ENCODE results near the gene PIEZO1.
"Not testable (repeated sequence)": the region's sequence is repeated elsewhere in the genome, so short reads cannot be mapped to it uniquely, and the experiment has no call there.

Gene PIEZO1

DNA sequence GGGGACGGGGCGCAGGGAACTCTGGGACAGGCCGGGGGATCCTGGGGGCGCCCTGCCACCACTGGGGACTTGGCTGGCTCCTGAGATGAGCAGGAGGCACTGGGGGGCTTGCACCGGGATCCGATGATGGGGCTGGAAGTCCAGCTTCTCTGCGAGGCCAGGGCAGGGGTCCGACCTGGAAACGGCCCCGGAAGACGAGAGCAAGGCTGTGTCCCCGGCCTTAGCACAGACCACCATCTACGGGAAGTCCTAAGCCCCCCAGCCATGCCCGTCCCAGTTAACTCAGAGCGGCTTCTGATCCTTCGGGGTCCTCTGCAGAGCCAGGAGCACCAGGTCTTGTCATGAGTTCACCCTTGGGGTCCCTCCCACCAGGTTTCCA is 19.1 kb upstream of the PIEZO1 start:
- no peak for DNase-seq

DNA sequence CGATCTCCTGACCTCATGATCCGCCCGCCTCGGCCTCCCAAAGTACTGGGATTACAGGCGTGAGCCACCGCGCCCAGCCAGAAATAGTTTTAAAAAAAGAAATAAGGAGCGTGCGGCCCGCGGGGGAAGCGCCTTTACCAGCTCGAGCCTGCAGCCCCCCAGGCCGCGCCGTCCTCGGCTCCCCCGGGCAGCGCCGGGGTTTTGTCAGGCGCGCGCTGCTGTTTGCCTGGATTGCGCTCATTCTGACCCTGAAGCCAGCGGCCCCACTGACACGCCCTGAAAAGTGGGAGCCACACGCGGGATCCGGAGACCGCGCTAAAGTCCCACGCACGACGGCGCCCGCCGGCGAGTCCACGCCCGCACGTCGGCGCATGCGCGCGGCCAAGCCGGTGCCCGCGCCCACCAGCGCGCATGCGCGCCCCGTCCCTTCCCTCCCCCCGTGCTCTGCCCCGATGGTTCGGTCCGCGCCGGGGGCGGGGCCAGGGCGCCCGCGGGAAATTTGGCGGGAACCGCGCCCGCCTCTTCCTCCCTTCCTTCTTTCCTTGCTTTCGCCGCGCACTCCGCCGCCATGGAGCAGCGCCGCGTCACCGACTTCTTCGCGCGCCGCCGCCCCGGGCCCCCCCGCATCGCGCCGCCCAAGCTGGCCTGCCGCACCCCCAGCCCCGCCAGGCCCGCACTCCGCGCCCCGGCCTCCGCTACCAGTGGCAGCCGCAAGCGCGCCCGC is 18.4 kb upstream of the PIEZO1 start, which contains the start of gene CDT1:
TSS of gene CDT1 (plus strand) at position 526 of the 724 bp plus-strand sequence. CDS start at position 569, 43 bp downstream.
- peak; percentile 72 to 86 (median 78) for DNase-seq

DNA sequence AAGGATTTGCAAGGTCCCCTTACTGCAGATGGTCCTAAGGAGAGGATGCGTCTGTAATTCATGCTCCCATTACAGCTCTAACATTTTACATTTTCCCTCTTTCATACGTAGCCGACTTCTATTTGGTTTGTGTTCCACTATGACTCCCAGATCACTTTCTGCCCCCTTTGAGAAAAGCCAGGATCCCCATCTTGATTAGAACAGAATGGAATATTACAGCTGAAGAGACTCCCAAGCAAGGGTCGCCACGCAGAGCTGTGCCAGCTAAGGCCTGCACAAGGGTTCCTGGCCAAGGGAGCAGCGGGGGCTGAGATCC is 15.2 kb upstream of the PIEZO1 start:
- DNase-seq: no peak

DNA sequence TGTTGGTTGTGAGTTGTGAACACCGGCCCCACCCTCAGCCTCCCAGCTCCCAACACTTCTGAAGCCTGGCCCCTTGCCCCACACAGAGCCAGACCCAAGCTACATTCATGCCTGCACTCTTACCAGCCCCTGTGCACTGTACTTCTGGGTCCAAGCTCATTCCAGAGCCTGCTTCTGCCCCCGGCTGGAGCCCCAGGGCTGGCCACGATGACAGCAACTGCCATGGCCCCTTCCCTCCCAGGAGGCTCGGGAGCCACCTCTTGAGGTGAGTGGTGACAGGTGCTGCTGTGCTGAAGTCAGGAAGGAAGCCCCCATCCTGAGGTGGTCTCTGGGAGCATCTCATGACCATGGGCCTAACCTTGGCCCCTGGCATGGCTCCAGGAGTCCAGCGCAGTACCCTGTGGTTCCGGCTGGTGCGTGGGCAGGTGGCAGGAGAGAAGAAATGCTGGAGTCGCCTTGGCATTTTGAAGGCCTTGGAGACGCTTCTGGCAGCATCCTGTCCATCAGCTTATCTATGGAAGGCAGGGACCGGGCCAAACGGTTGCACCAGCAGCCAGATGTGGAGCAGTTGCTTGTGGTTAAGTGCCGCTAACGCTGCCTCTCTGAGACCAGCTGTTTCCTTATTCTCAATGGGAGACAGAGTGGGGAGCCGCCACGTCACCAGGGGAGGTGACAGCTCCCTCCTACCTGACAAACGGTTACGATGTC is 14.7 kb upstream of the PIEZO1 start:
- no peak for DNase-seq

DNA sequence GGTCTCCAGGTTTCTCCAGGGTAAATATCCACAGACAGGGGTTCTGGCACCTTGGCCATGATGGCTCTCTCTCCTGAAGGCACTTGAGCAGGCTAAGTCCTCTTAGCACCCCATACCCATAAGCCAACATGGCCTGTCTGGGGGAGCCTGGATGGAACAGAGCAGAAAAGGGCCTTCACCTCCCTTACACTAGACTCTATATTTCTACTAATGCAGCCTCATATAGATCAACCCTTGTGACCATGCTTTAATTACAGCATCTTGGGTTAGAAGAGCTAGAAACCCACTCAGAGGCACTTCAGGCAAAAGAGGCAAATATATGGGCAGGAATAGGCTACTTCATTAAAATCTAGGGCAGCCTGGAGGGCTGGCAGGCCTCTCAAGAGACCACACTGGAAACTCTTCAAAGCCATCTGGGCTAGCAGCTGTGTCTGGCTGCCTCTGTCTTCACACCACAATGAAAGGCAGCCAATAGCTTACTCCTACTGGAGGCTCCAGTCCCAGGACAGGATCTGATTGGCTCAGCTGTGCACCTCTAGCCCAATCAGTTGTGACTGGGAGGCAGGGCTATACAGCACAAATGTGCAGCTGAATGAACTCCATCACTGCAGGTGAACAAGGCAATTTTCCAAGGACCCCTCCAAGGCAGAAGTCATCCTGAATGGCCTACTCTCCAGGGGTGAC is 13.9 kb upstream of the PIEZO1 start:
- no peak for DNase-seq

DNA sequence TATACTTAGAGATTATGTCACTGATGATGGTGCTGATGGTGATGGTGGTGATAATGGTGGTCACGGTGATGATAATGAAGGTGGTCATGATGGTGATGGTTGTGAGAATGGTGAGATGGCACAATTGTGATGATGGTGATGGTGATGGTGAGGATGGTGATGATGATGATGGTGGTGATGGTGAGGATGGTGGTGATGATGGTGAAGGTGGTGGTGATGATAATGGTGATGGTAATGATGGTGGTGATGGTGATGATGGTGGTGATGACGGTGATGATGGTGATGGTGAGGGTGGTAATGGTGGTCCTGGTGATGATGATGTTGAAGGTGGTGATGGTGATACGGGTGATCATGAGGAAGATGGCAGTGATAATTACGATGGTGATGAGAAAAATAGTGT is 13.1 kb upstream of the PIEZO1 start:
- no peak for DNase-seq

DNA sequence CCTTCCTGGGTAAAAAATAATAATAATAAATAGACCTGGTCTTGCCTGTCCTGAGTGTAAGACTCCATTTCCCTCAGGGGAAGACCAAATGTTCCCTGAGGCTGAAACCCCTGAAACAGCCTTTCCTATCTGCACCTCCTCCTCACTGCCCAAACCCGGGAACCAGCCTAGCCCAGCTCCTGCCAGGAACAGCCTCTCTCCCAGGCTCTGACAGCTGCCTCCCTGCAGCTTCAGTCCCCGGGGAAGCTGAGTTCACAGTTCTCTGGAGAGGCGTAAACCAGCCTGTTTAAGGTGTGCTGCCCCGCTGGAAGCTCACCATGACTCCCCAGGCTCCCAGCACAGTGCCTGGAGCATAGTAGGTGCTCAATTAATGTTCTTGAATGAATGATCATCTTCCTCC is 11.3 kb upstream of the PIEZO1 start:
- no peak for DNase-seq

DNA sequence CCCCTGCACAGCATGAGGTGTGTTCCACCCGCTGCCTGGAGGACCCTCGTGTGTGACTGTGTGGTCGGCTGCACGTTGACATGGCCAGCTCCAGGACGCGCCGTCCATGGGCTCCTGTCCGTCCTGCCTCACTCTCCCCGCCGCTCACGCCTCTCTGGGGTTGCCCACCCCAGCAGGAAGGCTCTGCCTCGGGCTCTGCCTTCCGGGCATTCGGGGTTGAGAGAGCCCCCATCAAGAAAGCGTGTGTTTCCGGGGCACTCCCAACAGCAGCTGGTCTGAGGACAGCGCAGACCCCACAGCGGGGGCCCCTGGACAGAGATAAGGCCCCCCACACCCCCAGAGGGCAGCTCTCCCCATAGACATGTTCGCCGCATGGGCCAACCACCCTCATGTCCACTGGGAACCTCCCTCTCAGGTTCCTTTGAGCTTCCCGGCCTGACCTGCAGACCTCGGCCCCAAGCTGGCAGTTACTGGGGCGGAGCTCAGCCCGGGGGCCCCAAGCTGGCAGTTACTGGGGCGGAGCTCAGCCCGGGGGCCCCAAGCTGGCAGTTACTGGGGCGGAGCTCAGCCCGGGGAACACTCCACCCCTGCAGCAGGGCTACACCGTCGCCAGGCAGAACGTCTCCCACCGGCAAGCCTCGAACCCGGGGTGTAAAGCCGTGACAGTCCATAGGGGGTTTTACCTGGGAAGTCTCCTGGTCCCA is 8.4 kb upstream of the PIEZO1 start:
- no peak for DNase-seq

DNA sequence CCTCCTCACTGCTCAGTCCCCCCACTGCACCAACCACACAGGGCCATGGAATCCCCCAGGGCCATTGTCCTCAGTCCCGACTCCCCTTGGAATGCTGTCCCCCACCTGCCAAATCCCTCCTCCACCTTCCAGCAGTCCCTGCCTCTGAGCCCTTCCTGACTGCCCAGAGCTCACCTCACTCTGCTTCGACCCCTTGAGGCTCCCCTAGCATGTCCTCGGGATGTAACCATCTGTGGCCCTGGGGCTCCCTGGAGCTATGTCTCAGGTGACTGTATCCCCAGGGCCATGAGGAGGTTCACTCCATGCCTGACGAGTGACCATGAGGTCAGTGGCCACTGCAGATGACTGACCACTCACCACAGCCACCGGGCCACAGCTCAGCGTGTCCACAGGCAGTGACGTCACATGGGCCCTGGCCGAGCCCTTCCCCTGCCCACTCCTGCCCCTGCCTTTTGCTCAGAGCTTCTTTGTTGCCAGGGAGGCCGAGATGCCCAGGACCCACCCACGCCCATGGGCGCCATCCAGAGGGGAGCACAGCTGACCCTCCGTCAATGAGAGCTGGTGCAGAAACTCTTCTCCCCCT is 7.7 kb upstream of the PIEZO1 start:
- no peak for DNase-seq

DNA sequence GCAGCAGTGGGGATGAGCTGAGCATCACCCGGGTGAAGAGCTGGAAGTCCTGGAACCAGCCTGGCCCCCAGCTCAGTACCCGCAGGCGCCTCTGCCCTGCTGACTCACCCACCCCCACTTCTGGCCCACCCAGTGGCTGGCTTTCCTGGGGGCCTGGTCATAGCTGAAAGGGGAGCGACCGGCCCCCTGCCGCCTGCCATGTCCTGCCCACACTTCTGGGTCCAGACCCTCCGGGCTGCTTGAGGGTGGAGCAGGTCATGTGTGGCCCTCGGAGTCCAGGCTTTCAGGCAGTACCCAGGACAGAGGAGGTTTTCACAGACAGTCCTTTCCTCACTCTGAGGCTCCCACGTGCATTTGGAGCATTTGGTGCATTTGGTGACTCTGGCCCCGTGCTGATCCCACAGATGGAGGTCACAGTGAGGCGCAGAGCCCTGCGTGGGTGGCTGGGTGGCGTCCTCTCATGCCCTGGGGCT is 7.1 kb upstream of the PIEZO1 start:
- DNase-seq: no peak

DNA sequence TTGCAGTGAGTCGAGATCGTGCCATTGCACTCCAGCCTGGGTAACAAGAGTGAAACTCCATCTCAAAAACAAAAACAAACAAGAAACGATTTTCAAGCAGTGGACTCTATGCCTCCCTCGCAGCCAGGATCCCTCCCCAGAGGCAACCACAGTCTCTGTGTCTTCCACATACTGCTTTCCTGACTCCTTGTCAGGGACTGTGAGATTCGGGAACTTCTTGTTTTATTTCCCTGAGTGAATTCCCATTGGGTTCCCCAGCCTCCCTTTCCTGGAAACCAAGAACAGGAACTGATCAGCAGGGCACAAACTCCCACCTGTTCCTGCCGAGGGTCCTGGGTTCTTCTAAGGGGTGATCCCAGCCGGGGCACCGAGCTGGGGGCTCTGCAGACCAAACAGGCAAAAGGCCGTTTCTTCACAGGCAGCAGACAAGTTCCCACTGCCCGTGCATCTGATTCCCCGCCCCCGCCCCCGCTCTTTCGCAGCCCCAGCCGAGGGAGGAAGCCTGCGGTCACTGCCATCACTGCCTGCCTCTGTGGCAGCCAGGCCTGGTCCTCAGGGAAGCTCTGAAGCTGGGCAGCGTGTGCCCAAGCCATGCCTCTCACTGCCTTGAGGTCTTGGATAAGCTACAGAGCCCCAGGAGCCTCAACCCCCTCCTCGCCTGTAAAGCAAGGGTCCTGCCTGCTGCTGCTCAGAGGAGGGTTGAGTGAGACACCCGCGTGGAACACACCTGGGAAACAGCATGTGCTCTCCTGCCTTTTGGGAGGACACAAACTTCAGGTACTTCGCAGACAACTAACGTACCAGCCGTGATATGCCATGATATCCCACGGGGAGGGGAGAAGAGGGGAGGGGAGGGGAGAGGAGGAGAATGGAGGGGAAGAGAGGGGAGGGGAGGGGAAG is 5.5 kb upstream of the PIEZO1 start:
- peak in 3 of 5 experiments; percentile 51 to 88 (median 56) for DNase-seq

DNA sequence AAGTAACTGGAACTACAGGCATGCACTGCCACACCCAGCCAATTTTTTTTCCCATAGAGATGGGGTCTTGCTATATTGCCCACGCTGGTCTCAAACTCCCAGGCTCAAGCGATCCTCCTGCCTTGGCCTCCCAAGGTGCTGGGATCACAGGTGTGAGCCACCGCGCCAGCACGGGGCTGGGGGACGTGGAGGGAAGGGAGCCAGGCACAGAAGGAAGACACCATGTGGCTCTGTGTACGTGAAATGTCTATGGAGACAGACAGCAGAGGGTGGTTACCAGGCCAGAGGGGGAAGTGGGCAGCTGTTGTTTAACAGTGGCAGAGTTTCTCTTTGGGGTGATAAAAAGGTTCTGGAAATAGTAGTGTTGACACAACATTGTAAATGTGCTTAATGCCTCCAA is 4.6 kb upstream of the PIEZO1 start:
- DNase-seq: no peak

DNA sequence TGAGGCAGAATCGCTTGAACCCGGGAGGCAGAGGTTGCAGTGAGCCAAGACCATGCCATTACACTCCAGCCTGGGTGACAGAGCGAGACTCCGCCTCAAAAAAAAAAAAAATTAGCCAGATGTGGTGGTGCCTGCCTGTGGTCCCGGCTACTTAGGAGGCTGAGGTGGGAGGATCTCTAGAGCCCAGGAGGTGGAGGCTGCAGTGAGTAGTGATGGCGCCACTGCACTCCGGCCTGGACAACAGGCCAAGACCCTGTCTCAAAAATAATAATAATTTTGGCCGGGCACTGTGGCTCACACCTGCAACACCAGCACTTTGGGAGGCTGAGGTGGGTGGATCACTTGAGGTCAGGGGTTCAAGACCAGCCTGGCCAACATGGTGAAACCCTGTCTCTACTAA is 3.7 kb upstream of the PIEZO1 start:
- not testable (repeated sequence) for DNase-seq

DNA sequence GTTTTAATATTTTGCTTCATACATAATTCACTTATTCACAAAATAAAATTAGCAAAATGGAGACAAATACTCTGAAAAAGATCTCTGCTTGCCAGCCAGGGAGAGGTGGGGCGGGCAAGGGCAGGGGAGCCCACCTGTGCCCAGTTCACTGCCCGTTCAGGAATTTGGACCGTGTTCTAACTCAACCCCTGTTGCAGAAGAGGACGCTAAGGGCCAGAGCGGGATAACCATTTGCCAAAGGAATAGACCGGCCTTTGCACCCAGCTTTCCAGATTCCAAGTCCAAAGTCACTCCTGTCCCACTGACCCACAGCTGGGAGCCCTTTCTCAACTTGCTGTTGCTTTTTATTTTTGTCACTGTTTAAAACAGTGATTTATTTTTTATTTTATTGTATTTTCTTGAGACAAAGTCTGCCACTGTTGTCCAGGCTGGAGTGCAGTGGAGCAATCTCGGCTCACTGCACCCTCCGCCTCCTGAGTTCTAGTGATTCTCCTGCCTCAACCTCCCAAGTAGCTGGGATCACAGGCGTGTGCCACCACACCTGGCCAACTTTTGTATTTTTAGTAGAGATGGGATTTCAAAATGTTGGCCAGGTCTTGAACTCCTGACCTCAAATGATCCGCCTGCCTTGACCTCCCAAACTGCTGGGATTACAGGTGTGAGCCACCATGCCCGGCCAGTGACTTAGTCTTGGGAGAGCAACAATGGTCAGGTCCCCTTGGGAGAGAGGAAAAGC is 2.7 kb upstream of the PIEZO1 start:
- no peak for DNase-seq

DNA sequence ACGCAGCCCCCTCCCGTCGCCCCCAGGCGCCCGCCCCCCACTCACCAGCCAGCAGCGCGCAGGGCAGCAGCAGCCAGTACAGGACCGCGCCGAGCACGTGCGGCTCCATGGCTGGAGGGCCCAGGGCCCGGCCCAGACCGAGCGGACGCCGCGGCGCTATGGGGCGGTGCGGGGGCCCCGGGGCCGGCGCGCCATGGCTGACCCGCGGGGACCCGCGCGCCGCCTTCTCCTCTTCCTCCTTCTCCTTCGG is 239 bp downstream of the PIEZO1 start:
- DNase-seq: no peak

DNA sequence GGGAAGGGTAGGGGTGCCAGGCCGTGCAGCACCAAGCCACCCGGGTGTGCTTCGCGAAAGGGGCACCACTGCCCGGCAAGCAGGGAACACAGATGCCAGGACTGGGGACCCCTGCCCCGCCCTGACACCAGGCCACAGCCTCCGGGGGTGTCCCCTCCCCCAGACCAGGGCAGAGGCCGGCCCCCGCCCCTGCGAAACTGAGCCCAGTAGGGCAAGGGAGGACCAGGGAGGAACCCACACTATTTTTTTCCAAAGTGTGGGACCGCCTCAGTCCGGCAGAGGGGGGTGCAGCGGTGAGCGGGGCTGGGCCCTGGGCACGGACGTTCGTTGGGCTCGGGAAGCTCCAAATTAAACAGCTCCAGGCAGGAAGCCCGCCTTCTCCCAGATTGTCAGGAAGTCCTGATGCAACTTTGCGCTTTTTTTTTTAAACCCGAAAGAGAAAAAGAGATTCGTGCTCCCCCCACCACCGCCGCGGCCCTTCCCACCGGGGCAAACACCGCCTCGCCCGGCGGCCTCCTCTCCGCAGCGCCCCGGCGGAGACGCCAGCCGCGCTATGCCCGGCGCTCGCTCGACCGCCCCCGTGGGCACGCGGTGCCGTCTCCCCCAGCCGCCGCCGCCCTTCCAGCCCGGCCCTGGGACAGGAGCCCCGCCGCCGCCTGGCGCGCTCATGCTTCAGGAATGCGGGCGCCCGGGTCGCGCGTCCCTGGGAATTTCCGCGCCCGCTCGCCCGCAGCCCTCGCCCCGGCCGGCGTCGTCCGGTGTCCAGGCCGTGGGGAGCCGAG is 755 bp downstream of the PIEZO1 start:
- DNase-seq: peak in 3 of 5 experiments; percentile 33 to 46 (median 44)

DNA sequence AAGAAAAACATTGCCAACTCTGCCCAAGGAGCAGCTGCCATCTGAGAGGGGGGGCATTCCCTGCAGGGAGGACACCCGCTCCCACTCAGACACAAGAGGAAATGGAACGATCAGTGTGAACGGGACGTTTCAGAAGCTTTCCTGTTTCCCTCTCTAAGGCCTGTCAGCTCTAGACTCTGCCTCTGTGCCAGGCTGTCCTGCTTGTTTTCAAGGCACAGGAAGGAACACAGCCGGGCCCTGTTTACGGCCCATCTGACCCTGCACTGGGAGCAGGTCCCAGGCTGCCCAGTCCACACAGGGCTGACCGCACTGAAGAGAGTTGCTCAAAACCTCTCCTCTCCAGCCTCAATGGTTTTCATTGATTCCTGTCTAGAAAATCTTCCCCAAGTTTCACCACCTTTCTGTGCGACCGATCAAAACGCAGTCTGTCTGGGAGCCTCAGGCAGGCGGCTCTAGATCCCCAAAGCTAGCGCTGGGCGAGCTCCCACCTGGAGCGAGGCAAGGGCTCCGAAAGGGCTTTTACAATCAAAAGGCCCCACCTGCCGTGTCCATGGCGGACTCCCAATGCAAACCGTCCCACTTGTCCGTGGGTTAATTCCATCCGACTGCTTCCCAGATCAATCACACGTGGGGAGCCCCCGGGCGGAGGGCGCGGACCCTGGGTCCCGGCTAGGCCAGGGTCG is 1.5 kb downstream of the PIEZO1 start:
- DNase-seq: no peak

DNA sequence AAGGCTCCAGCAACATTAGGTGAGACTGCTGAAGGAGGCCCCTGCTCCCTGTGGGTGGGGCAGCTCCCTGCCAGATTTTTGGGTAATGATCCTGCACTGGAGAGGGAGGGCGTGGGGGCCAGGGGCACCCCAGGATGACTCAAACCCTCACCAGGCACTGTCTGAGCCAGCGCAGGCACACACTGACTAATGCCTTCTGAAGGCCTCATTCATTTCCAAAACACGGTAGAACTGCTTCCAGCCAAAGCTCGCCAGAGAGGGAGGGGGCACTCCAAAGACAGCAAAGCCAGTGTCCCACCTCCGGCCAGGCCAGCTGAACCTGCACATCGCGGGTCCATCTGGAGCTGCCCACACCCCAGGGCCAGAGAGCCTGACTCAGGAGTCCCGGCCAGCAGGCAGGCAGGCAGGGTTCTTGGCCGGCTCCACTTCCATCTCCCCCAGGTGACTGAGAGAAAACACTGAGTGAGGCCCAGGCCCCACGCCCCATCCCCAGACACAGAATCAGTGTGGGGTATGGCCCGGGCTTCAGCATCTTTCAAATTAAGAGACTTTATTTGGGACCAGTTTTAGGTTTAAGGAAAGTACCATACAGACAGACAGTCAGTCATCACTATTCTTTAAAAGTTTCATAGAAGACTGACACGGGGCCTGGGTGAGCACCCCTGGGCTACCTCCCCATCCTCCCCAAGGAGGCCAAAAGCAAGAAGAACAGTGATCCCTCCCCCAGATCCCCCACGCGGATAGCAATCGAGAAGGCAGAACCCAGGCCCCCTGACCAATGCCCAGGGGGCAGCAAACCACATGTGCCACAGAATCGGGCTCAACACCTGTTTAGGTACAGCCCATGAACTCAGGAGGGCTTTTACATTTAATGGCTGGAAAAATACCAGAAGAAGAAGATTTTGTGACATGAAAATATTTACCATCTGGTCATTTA is 2.3 kb downstream of the PIEZO1 start:
- peak in 3 of 5 experiments; percentile 27 to 79 (median 74) for DNase-seq
